ENCODE results near the gene COPS7B.
A peak's percentile ranks its signal among the peaks of the same experiment; 100 is the strongest.

Gene COPS7B

GRCh38 chr2:231786917-231787292 is 660 bp downstream of the COPS7B start:
- no peak for DNase-seq

GRCh38 chr2:231791107-231791506 is 4.9 kb downstream of the COPS7B start:
- no peak for DNase-seq

- no peak for DNase-seq
Observed at GRCh38 chr2:231794383-231794782, 8.1 kb downstream of the COPS7B start.

- DNase-seq: no peak
Observed at GRCh38 chr2:231795525-231796327, 9.5 kb downstream of the COPS7B start.

GRCh38 chr2:231800493-231801091 is 14.3 kb downstream of the COPS7B start:
- peak; percentile 19 for DNase-seq

- no peak for DNase-seq
Observed at GRCh38 chr2:231803501-231804138, 17.4 kb downstream of the COPS7B start.

GRCh38 chr2:231807020-231807419 is 20.8 kb downstream of the COPS7B start:
- DNase-seq: no peak

GRCh38 chr2:231810905-231811304 is 24.7 kb downstream of the COPS7B start:
- DNase-seq: no peak

- DNase-seq: no peak
Observed at GRCh38 chr2:231816327-231817026, 30.2 kb downstream of the COPS7B start.

- DNase-seq: no peak
Observed at GRCh38 chr2:231819447-231820042, 33.3 kb downstream of the COPS7B start.

GRCh38 chr2:231820786-231821303 is 34.6 kb downstream of the COPS7B start:
- no peak for DNase-seq

- no peak for DNase-seq
Observed at GRCh38 chr2:231821908-231822307, 35.7 kb downstream of the COPS7B start.

GRCh38 chr2:231853105-231853504 is 66.9 kb downstream of the COPS7B start:
- no peak for DNase-seq

- DNase-seq: no peak
Observed at GRCh38 chr2:231854616-231855125, 68.4 kb downstream of the COPS7B start.

- no peak for DNase-seq
Observed at GRCh38 chr2:231856959-231857358, 70.7 kb downstream of the COPS7B start.
